Activated CD8-positive, alpha-beta T cell treated with anti-CD3 and anti-CD28 coated beads for 36 hours (primary cell): Measurements from ENCODE around the gene MACROD1. TPM values are rescaled to one million over a fixed set of nuclear protein-coding genes. Genes with fewer than 3 reads are reported as not detected.
"Not testable (repeated sequence)": the region's sequence is repeated elsewhere in the genome, so short reads cannot be mapped to it uniquely, and the experiment has no call there.

Source experiments
- ATAC-seq: fragments of 200-7000 bp; cut with Tn5 transposase; one replicate; pipeline ENCODE4 v1.10.0; 2021; ENCODE audit warnings: mild to moderate bottlenecking, moderate library complexity
- CTCF ChIA-PET: fragments of 350-600 bp; sonication (Branson Sonifier 250); formaldehyde crosslinking; loops from one replicate; lab custom pipeline; 2021; ENCODE audit warnings: antibody characterized with exemption; lab: Charles Lee
- POLR2A ChIA-PET: fragments of 350-600 bp; sonication (Branson Sonifier 250); formaldehyde crosslinking; loops from one replicate; lab custom pipeline; 2021; ENCODE audit warnings: antibody characterized with exemption; lab: Charles Lee
- DNase-seq: peaks from one replicate; pipeline ENCODE4 v3.0.0-alpha.2; 2020
- H3K27ac Mint-ChIP-seq: one replicate; pipeline ENCODE4 v1.8.0; 2021; ENCODE audit warnings: mild to moderate bottlenecking, mixed read lengths
- H3K27me3 Mint-ChIP-seq: one replicate; pipeline ENCODE4 v1.8.0; 2021; ENCODE audit warnings: mixed read lengths
- H3K36me3 Mint-ChIP-seq: one replicate; pipeline ENCODE4 v1.8.0; 2021; ENCODE audit warnings: low read depth, mixed read lengths
- H3K4me1 Mint-ChIP-seq: one replicate; pipeline ENCODE4 v1.8.0; 2021; ENCODE audit warnings: low read depth, mixed read lengths
- H3K4me3 Mint-ChIP-seq: one replicate; pipeline ENCODE4 v1.8.0; 2021; ENCODE audit warnings: mild to moderate bottlenecking, moderate library complexity, mixed read lengths
- H3K9me3 Mint-ChIP-seq: one replicate; pipeline ENCODE4 v1.8.0; 2021; ENCODE audit warnings: mixed read lengths
- intact Hi-C: fragments of 100-400 bp; cut with micrococcal nuclease; formaldehyde crosslinking; loops from one replicate; pipeline ENCODE4 v1.10.0; 2022
- total RNA-seq, 2 experiments: library from RNA; stranded (reverse); gene quantifications; one replicate each; pipeline ENCODE4 v1.2.3, GENCODE V29; 2021
- TF ChIP-seq, protein P1 (sequence below): fragments of 200-600 bp; IDR thresholded peaks from one replicate; pipeline ENCODE4 v1.8.0; 2022; ENCODE audit warnings: antibody characterized with exemption, mild to moderate bottlenecking

MACROD1 gene
- total RNA-seq, 2 experiments from 2014 or later = 38.7 to 38.8 TPM

- Mint-ChIP-seq H3K9me3 (no peaks in the 10 kb centered on the region), H3K4me1 (no peaks in the 10 kb centered on the region), H3K36me3 (no peaks in the 10 kb centered on the region), H3K27ac (no peak overlapping the region), H3K4me3 (no peak overlapping the region), H3K27me3 (no peaks in the 10 kb centered on the region)
- ATAC-seq (no peak), DNase-seq (no peak)
- CTCF ChIA-PET = no interaction called here
- intact Hi-C loops = no loop called here
- POLR2A ChIA-PET = no interaction called here
- TF ChIP-seq, protein P1, sequence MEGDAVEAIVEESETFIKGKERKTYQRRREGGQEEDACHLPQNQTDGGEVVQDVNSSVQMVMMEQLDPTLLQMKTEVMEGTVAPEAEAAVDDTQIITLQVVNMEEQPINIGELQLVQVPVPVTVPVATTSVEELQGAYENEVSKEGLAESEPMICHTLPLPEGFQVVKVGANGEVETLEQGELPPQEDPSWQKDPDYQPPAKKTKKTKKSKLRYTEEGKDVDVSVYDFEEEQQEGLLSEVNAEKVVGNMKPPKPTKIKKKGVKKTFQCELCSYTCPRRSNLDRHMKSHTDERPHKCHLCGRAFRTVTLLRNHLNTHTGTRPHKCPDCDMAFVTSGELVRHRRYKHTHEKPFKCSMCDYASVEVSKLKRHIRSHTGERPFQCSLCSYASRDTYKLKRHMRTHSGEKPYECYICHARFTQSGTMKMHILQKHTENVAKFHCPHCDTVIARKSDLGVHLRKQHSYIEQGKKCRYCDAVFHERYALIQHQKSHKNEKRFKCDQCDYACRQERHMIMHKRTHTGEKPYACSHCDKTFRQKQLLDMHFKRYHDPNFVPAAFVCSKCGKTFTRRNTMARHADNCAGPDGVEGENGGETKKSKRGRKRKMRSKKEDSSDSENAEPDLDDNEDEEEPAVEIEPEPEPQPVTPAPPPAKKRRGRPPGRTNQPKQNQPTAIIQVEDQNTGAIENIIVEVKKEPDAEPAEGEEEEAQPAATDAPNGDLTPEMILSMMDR = no peak
Observed at GRCh38 chr11:64052938-64053622, 112.8 kb downstream of the MACROD1 start.

DNA sequence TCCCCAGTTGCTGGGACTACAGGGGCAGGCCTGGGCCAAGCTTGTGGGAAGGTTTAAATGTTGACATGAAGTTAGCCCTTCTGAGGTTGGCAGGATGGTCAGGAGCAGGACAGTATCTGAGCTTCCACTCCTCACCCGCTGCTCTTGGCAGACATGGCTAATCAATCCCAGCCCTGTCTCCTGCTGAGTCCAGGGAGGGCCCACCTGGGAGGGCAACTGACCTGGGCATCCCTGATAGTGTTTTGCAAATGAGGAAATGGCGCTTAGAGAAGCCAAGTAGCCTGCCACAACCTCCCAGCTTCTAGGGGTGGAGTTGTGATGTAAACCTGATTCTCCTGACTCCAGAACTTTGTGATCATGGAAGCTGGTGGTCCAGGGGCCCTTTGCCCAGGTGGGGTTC, 113.5 kb downstream of the MACROD1 start:
- H3K36me3 Mint-ChIP-seq = no peaks in the 10 kb centered on the region
- TF ChIP-seq, protein P1 = no peak
- intact Hi-C loops = no loop called here
- CTCF ChIA-PET = no interaction called here
- no peak overlapping the region for H3K4me3 Mint-ChIP-seq
- DNase-seq (no peak), ATAC-seq (no peak)
- no peaks in the 10 kb centered on the region for H3K27me3 Mint-ChIP-seq
- no peak overlapping the region for H3K27ac Mint-ChIP-seq
- H3K9me3 Mint-ChIP-seq = no peaks in the 10 kb centered on the region
- POLR2A ChIA-PET = no interaction called here
- no peaks in the 10 kb centered on the region for H3K4me1 Mint-ChIP-seq

DNA sequence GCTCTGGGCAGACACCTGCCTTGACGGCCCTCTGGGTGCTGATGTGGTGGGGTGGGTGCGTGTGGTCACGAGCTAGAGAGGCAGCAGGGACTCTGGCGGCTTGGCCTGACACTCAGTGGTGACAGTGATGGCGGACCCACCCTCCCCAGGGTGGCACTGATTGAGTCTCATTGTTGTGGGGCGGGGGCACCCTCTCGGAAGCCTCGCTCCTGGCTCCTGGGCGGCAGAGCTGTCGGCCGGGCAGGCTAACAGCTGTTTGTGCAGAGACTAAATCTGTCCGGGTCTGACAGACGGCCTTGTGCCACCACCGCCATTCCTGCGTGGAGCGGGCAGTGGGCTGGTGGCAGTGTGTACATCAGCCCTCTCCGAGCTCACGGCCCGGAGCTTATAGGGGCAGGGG, 114.6 kb downstream of the MACROD1 start:
- POLR2A ChIA-PET = interaction anchor here (1.1 kb wide), 1 partner anchor 51 kb away, joined by 3 read pairs; no protein-coding TSS in a partner anchor
- intact Hi-C loops = no loop called here
- H3K27me3 Mint-ChIP-seq = no peaks in the 10 kb centered on the region

GRCh38 chr11:64049509-64049908, 116.4 kb downstream of the MACROD1 start:
- no peak for DNase-seq
- Mint-ChIP-seq H3K4me3 (no peak overlapping the region), H3K27ac (no peak overlapping the region), H3K27me3 (no peaks in the 10 kb centered on the region), H3K36me3 (no peaks in the 10 kb centered on the region), H3K4me1 (no peaks in the 10 kb centered on the region), H3K9me3 (no peaks in the 10 kb centered on the region)
- CTCF ChIA-PET = no interaction called here
- no peak for ATAC-seq
- TF ChIP-seq, protein P1 = no peak
- intact Hi-C loops = no loop called here
- POLR2A ChIA-PET = no interaction called here

More for the DNA sequence above, 114.6 kb downstream of the MACROD1 start:
- ATAC-seq = no peak
- DNase-seq = no peak
- Mint-ChIP-seq H3K4me3 (no peak overlapping the region), H3K9me3 (no peaks in the 10 kb centered on the region), H3K36me3 (no peaks in the 10 kb centered on the region), H3K27ac (no peak overlapping the region), H3K4me1 (no peaks in the 10 kb centered on the region)
- TF ChIP-seq, protein P1 = no peak
- CTCF ChIA-PET = no interaction called here

DNA sequence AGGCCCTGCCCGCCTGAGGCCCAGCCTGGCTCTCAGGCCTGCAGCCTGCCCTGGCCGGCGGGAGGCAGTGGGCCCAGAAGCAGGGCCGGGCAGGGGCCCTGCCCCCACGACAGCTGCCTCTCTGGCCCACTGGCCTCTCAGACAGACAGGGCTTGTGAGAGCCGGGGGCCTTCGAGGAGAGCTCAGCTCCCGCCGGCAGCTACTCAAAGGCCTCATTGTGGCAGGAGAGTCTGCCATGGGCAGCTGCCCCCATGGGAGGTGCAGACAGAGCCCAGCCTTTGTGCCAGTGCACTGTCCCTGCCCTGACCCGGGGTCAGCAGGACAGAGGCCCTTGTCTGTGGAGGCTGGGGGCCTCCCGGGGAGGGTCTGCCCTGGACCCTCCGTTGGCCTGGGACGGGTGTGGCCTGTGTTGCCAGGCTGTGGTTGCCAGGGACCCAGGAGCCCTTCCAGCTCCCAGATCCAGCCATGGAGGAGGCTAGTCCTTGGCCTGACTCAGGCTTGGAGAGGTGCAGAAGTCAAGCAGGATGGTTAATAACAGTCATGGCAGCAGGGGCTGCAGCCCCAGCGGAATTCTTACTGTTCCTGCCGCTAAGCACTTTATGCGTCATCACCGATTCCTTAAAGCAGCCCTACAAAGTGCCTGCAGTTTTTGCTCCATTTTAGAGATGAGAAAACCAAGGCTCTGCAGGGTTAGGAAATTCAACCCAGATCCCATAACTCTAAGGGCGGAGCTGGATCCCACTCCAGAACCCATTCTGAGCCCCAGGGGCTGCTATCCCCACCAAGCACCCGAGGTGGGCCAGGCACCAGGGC, 117.7 kb downstream of the MACROD1 start:
- CTCF ChIA-PET = no interaction called here
- H3K9me3 Mint-ChIP-seq = no peaks in the 10 kb centered on the region
- intact Hi-C loops = no loop called here
- no peaks in the 10 kb centered on the region for H3K36me3 Mint-ChIP-seq
- POLR2A ChIA-PET = no interaction called here
- no peak overlapping the region for H3K4me3 Mint-ChIP-seq
- no peaks in the 10 kb centered on the region for H3K27me3 Mint-ChIP-seq
- DNase-seq (no peak), ATAC-seq (no peak)
- H3K4me1 Mint-ChIP-seq = no peaks in the 10 kb centered on the region
- no peak overlapping the region for H3K27ac Mint-ChIP-seq
- TF ChIP-seq, protein P1 = no peak

- H3K4me3 Mint-ChIP-seq, ATAC-seq, H3K4me1 Mint-ChIP-seq, H3K9me3 Mint-ChIP-seq, H3K27ac Mint-ChIP-seq, H3K27me3 Mint-ChIP-seq, DNase-seq, H3K36me3 Mint-ChIP-seq, CTCF ChIA-PET, POLR2A ChIA-PET, intact Hi-C loops: not testable (repeated sequence)
Observed at GRCh38 chr11:64047373-64047772, 118.5 kb downstream of the MACROD1 start.
